ENCODE measurements around the gene PARD6B. TPM values are rescaled to one million over a fixed set of nuclear protein-coding genes. Genes with fewer than 3 reads are reported as not detected.

Gene PARD6B
- total RNA-seq, 1 experiment from 2014 or later, result 153 TPM

DNA sequence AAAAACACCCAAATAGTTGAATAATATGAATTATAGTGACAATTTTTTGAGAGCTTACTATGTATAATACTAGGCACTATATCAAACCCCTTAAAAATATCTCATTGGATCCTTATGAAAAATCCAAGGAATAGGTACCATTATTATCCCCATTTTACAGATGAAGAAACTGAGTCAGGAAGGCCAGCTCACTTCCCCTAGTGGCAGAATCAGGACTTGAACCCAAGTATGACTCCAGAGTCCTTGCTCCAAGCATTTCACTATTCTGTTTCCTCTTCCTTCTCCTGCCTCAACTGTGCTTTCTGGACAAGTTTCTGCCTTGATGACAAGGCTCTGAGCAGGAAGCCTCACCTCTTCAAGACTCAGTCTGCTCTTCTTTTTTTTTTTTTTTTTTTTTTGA is 10.8 kb upstream of the PARD6B start:
- TF ChIP-seq CTCF (IDR thresholded peaks at IDR 0.05; ENCODE audit: insufficient read depth in 1 of 2, low read depth in 1 of 2, low read length in 1 of 2, severe bottlenecking in 1 of 2, unreplicated experiment in 1 of 2), result no peak
- no peaks in the 10 kb centered on the region for H3K9me3 ChIP-seq
- H3K27me3 Mint-ChIP-seq (ENCODE audit: insufficient read depth, unreplicated experiment), result no peaks in the 10 kb centered on the region
- H3K4me1 Mint-ChIP-seq (ENCODE audit: low read depth, unreplicated experiment), result peaks cover 33% of the 10 kb centered on the region
- H3K36me3 ChIP-seq (ENCODE audit: control insufficient read depth, insufficient read depth, low read length), result no peaks in the 10 kb centered on the region
- no peak overlapping the region for H3K27ac Mint-ChIP-seq (ENCODE audit: unreplicated experiment)
- no peak overlapping the region for H3K4me3 Mint-ChIP-seq (ENCODE audit: unreplicated experiment)
- peaks cover 36% of the 10 kb centered on the region for H3K4me1 ChIP-seq
- no TSS peak for BruUV-seq (replicated peaks)
- no peaks in the 10 kb centered on the region for H3K36me3 Mint-ChIP-seq (ENCODE audit: insufficient read depth, unreplicated experiment)
- no peaks in the 10 kb centered on the region for H3K27me3 ChIP-seq (replicated peaks; ENCODE audit: control insufficient read depth, insufficient read depth, low read length)
- no peak for DNase-seq
- CTCF ChIA-PET, result interaction anchor here (0.6 to 0.7 kb wide), 3 partner anchors 68 to 190 kb away, joined by 5 to 9 read pairs (median 9); no protein-coding TSS in a partner anchor
- H3K4me3 ChIP-seq (ENCODE audit: low read depth, low read length), result no peak overlapping the region
- H3K9me3 Mint-ChIP-seq (ENCODE audit: unreplicated experiment), result no peaks in the 10 kb centered on the region
- POLR2A ChIA-PET, result interaction anchor here (0.6 kb wide), 1 partner anchor 12 kb away, joined by 3 read pairs; no protein-coding TSS in a partner anchor
- intact Hi-C loops (cut with micrococcal nuclease; ENCODE audit: unreplicated experiment), result no loop called here

DNA sequence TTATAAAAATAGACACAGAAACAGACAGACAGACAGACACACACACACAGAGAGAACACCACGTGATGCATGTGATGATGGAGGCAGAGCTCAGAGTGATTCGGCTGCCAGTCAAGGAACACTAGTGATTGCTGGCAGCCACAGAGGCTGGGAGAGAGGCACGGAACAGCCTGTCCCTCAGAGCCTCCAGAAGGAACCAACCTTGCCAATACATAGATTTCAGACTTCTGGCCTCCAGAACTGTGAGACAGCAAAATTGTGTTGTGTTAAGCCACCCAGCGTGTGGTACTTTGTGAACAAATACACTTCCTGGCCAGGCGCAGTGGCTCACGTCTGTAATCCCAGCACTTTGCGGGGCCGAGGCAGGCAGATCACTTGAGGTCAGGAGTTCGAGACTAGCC is 9.5 kb upstream of the PARD6B start:
- no peak for TF ChIP-seq CTCF (IDR thresholded peaks at IDR 0.05; ENCODE audit: insufficient read depth in 1 of 2, low read depth in 1 of 2, low read length in 1 of 2, severe bottlenecking in 1 of 2, unreplicated experiment in 1 of 2)
- no TSS peak for BruUV-seq (replicated peaks)
- ChIA-PET POLR2A (no interaction called here), CTCF (interaction anchor here (0.6 kb wide), 1 partner anchor 10 kb away, joined by 3 read pairs; the partner anchor contains the start of gene PARD6B)
- Mint-ChIP-seq H3K36me3 (ENCODE audit: insufficient read depth, unreplicated experiment) (no peaks in the 10 kb centered on the region), H3K27ac (ENCODE audit: unreplicated experiment) (peak overlapping the region; percentile 13), H3K4me1 (ENCODE audit: low read depth, unreplicated experiment) (peaks cover 33% of the 10 kb centered on the region), H3K4me3 (ENCODE audit: unreplicated experiment) (no peak overlapping the region), H3K9me3 (ENCODE audit: unreplicated experiment) (no peaks in the 10 kb centered on the region), H3K27me3 (ENCODE audit: insufficient read depth, unreplicated experiment) (no peaks in the 10 kb centered on the region)
- DNase-seq, result no peak
- peaks cover 41% of the 10 kb centered on the region for H3K4me1 ChIP-seq
- no peaks in the 10 kb centered on the region for H3K27me3 ChIP-seq (replicated peaks; ENCODE audit: control insufficient read depth, insufficient read depth, low read length)
- H3K9me3 ChIP-seq, result no peaks in the 10 kb centered on the region
- no peaks in the 10 kb centered on the region for H3K36me3 ChIP-seq (ENCODE audit: control insufficient read depth, insufficient read depth, low read length)
- no peak overlapping the region for H3K4me3 ChIP-seq (ENCODE audit: low read depth, low read length)
- intact Hi-C loops (cut with micrococcal nuclease; ENCODE audit: unreplicated experiment), result no loop called here

DNA sequence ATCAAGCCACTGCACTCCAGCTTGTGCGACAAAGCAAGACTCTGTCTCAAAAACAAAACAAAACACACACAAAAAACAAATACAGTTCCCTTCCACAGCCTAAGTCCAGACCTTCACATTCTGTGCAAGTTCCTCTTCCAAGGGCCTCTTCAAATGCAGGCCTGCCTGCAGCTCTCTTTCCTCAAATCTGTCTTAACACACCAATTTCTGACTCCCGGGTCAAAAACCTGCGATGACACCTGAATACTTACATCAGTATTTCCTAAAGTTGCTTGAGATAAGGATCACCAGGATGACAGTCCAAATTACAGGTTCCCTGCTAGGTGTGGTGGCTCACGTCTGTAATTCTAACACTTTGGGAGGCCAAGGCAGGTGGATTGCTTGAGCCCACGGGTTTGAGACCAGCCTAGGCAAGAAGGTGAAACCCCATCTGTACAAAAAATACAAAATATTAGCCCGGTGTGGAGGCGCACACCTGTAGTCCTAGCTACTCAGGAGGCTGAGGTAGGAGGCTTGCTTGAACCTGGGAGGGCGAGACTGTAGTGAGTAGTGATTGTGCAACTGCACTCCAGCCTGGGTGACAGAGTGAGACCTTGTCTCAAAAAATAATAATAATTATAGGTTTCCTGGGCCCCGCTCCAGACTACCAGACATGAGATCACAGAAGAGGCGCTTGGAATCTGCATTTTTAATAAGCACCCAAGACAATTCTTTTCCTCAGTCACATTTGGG is 8.8 kb upstream of the PARD6B start:
- H3K4me1 ChIP-seq, result peaks cover 48% of the 10 kb centered on the region
- no peaks in the 10 kb centered on the region for H3K27me3 Mint-ChIP-seq (ENCODE audit: insufficient read depth, unreplicated experiment)
- H3K36me3 ChIP-seq (ENCODE audit: control insufficient read depth, insufficient read depth, low read length), result no peaks in the 10 kb centered on the region
- H3K27ac Mint-ChIP-seq (ENCODE audit: unreplicated experiment), result peak overlapping the region; percentile 13
- H3K9me3 Mint-ChIP-seq (ENCODE audit: unreplicated experiment), result no peaks in the 10 kb centered on the region
- intact Hi-C loops (cut with micrococcal nuclease; ENCODE audit: unreplicated experiment), result no loop called here
- ChIA-PET CTCF (no interaction called here), POLR2A (interaction anchor here (0.6 kb wide), 2 partner anchors 59 to 160 kb away, joined by 4 to 5 read pairs; no protein-coding TSS in a partner anchor)
- no peak for TF ChIP-seq CTCF (IDR thresholded peaks at IDR 0.05; ENCODE audit: insufficient read depth in 1 of 2, low read depth in 1 of 2, low read length in 1 of 2, severe bottlenecking in 1 of 2, unreplicated experiment in 1 of 2)
- no peak overlapping the region for H3K4me3 ChIP-seq (ENCODE audit: low read depth, low read length)
- no peak overlapping the region for H3K4me3 Mint-ChIP-seq (ENCODE audit: unreplicated experiment)
- H3K36me3 Mint-ChIP-seq (ENCODE audit: insufficient read depth, unreplicated experiment), result no peaks in the 10 kb centered on the region
- no peaks in the 10 kb centered on the region for H3K9me3 ChIP-seq
- H3K27me3 ChIP-seq (replicated peaks; ENCODE audit: control insufficient read depth, insufficient read depth, low read length), result no peaks in the 10 kb centered on the region
- BruUV-seq (replicated peaks), result no TSS peak
- peaks cover 29% of the 10 kb centered on the region for H3K4me1 Mint-ChIP-seq (ENCODE audit: low read depth, unreplicated experiment)
- DNase-seq, result peak in 1 of 2 experiments; percentile 46
